Measurements from ENCODE around the gene HUS1.
"Not testable (repeated sequence)": the region's sequence is repeated elsewhere in the genome, so short reads cannot be mapped to it uniquely, and the experiment has no call there.

The HUS1 gene

GRCh38 chr7:47979145-47979831 is at the start of gene HUS1:
Gene HUS1, minus strand, starts transcription at chr7:47979615. Its CDS starts 96 bp downstream, at chr7:47979519.
- DNase-seq, result peak; percentile 68 to 88

GRCh38 chr7:48028938-48029337 is 49.5 kb upstream of the HUS1 start, which contains the start of gene SUN3:
Gene SUN3, minus strand, starts transcription at chr7:48029107. Its CDS starts 169 bp downstream, at chr7:48028938.
- no peak for DNase-seq

DNA sequence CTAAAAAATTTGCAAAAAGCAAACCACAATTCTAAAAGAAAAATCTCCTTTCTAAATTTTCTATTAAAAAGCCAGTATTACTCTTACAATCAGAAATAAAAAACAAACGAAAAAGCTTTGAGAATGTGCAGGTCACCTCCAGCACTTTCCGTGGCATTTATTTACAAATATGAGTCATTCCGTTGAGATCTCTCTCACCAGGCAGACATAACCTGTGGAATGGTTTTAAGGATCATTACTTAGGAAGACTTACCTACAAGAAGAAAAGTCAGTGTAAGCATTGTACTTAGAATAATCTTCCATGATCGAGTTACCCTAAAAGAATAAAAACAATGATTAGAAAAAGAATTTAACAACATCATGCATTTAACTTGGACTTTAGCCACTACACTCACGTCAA is 46.2 kb upstream of the HUS1 start:
- DNase-seq, result no peak

DNA sequence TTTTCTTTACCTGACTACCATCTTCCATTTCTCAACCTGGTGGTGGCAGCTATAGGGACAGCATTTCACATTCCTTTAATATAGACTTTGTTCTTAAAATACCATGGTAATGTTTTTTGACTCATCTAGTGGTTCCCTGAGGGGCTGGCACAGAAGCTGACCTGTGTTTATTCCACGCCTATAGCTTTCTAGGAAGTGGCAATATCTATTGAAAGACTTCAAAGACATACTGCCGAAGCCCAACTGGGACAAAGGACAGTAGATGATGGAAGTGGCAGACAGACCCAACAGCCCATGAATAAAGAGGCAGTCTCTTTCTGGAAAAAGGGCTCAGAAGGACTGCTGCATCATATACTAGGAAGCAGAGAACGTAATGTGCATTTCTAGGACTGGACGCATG is 38.3 kb upstream of the HUS1 start:
- DNase-seq, result no peak

DNA sequence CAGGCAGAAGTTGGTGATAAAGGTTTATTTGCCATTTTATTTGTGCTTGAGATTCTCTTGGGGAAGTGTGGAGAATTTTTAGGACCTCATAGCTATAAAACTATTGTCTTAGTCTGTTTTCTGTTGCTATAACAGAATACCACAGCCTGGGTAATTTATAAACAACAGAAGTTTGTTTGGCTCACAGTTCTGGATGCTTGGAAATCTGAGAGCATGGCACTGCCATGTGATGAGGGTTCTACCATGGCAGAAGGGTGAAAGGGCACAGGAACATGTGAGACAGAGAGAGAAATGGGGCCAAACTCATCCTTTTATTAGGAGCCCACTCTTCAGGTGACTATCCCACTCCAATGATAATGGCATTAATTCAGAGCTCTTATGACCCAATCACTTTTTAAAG is 37.2 kb upstream of the HUS1 start:
- no peak for DNase-seq

- DNase-seq, result no peak
These were observed 32.5 kb upstream of the HUS1 start for GRCh38 chr7:48011951-48012350.

GRCh38 chr7:48011323-48011722 is 31.9 kb upstream of the HUS1 start:
- DNase-seq, result peak in 1 of 2 donors; percentile 19

DNA sequence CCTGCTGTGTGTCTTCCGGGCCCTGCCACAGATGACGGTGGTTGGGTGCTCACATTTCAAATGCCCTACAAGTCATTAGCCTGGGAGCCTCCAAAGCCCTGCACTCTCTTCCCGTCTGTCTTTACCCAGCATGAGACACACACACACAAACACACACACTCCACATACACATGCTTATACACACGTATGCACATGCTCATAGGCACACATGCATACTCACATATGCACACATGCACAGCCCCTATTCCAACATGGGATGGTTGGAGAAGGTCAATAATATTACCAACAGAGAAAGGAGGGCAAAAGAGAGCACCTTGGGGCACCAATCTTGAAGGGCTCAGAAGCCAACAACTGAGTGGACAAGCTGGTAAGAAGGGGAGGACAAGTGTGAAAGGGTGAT is 30.5 kb upstream of the HUS1 start:
- no peak for DNase-seq

DNA sequence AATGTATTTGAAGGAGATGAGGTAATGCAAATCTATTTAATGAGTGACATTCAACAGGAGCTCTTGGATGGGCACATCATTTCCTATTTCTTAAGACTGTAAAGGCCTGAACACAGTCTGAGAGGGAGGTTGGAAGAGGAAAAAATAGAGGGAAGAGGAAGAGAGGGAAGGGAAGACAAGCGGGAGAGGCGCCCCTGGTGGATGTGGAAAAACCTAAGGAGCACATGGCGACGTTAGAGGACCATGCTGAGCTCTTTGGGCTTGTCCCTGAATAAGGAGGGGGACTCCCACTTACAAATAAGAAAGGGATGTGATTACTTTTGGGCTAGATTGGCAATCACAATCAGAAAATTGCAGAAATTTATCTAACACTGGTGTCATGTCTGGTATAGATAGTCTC is 29.8 kb upstream of the HUS1 start:
- DNase-seq, result no peak

GRCh38 chr7:48006866-48007265 is 27.5 kb upstream of the HUS1 start:
- DNase-seq, result no peak

DNA sequence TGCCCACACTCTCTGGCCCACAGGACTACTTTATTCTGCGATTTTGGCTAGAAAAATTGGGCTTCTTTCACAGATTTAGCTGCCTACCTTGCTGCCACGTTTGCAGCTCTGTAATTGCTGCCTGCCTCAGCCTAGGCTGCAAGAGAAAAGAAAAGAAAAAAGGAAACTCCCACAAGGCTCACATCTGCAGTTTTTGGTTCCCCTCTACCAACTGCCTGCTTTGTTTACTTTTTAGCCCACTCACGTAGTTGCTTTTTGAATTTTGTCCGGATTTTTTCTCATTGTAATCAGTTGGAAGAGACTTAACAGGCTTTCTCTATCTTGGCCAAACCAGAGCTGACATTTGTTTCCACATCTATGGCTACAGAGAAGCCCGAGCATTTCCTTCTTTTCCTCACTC is 25.2 kb upstream of the HUS1 start:
- no peak for DNase-seq

- DNase-seq, result no peak
These were observed 24.6 kb upstream of the HUS1 start for GRCh38 chr7:48004032-48004431.

- not testable (repeated sequence) for DNase-seq
These were observed 20.7 kb upstream of the HUS1 start for GRCh38 chr7:48000164-48000563.

- DNase-seq, result no peak
These were observed 20.0 kb upstream of the HUS1 start for GRCh38 chr7:47999413-47999812.

DNA sequence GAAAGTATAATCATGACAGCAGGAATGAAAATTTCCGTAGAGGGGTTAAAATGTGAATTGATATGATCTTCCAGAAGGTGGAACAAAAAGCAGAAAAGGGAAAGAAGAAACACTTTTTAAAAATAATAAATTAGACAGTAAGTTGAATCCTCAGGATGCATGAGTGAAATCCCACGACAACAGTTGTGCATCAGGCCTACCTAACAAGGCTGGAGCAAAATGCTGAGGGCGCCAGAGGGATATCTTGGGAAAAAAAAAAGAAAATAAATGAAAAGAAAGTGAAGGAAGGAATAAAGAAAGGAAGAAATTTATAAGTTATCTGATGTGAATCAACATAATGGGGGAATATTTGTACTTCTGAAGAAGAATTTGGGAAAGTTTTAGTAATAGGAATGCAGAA is 13.0 kb upstream of the HUS1 start:
- DNase-seq, result no peak

- peak; percentile 33 to 72 for DNase-seq
These were observed 12.4 kb upstream of the HUS1 start for GRCh38 chr7:47991741-47992311.

GRCh38 chr7:47991270-47991669 is 11.9 kb upstream of the HUS1 start:
- DNase-seq, result no peak

DNA sequence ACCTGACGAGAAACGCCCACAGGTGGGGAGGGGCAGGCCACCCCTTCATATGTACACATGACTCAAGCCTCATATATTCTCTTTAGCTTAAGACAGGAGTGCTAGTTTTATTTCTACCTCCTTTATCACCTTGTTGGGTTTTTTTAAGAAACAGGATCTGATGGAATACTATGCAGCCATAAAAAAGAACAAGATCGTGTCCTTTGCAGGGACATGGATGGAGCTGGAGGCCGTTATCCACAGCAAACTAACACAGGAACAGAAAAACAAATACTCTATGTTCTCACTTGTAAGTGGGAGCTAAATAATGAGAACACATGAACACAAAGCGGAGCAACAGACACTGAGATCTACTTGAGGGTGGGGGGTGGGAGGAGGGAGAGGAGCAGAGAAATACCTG is 11.2 kb upstream of the HUS1 start:
- no peak for DNase-seq

- not testable (repeated sequence) for DNase-seq
These were observed 10.4 kb upstream of the HUS1 start for GRCh38 chr7:47989607-47990400.

- no peak for DNase-seq
These were observed 9.3 kb upstream of the HUS1 start for GRCh38 chr7:47988496-47989386.

DNA sequence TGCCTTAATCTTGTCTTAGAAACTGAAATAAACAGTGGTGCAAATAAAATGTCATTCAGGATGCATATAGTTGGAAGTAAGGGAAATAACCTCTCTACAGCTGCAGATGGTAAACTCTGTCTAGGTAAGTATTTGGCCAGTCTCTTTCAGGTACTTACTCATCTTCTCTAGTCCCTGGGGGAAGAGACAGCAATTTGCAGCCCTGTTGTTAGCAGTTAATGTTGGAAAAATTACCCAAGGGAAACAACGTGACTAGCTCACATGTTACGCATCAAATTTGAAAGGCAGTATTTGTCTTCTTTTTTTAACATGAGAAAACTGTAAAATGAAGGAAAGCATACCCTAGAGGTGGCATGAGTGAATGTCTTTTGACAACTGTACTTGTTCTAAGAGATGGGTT is 3.2 kb upstream of the HUS1 start:
- DNase-seq, result no peak

DNA sequence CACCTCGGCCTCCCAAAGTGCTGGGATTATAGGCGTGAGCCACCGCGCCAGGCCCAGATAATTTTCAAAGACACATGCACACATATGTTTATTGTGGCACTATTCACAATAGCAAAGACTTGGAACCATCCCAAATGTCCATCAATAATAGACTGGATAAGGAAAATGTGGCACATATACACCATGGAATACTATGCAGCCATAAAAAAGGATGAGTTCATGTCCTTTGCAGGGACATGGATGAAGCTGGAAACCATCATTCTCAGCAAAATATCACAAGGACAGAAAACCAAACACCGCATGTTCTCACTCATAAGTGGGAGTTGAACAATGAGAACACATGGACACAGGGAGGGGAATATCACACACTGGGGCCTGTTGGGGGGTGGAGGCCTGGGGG is 1.2 kb upstream of the HUS1 start:
- not testable (repeated sequence) for DNase-seq

DNA sequence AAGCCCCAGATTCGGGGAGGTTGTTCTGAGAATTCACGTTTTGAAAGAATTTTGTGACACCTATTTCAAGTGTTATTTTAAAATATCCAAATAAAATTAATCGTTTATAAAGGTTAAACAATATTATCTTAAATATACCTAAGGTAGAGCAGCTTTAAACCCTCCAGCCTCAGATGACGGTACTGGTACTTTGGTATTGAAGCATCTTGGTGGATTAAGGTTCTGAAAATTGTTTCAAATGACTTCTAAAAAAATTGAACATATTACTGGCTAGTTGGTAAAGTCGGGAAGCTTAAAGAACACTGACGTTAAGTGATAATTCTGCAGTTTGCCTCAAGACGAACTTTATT is 392 bp upstream of the HUS1 start:
- no peak for DNase-seq
